ENCODE measurements around the gene SLC39A10. TPM values are rescaled to one million over a fixed set of nuclear protein-coding genes. Genes with fewer than 3 reads are reported as not detected.

SLC39A10 gene
- total and polyA plus RNA-seq, 9 of the 15 experiments (the other 6 are each of a cell fraction or from before 2014, with no cell fraction given) = 12.5 to 40.1 (median 23.1) TPM

DNA sequence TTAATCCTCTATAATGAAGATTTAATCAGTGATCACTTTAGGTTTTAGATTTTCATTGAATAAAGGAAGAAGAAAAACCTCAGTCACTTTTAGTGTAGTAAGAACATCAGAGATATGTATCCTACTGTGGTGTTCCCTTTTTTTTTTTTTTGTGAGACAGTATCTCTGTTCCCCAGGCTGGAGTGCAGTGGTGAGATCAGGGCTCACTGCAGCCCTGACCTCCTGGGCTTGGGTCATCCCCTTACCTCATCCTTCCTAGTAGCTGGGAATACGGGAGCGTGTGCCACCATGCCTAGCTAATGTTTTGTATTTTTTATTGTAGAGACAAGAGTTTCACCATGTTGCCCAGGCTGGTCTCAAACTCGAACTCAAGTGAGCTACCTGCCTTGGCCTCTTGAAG, 5.1 kb downstream of the SLC39A10 start (continued):
- TF ChIP-seq, protein P1, sequence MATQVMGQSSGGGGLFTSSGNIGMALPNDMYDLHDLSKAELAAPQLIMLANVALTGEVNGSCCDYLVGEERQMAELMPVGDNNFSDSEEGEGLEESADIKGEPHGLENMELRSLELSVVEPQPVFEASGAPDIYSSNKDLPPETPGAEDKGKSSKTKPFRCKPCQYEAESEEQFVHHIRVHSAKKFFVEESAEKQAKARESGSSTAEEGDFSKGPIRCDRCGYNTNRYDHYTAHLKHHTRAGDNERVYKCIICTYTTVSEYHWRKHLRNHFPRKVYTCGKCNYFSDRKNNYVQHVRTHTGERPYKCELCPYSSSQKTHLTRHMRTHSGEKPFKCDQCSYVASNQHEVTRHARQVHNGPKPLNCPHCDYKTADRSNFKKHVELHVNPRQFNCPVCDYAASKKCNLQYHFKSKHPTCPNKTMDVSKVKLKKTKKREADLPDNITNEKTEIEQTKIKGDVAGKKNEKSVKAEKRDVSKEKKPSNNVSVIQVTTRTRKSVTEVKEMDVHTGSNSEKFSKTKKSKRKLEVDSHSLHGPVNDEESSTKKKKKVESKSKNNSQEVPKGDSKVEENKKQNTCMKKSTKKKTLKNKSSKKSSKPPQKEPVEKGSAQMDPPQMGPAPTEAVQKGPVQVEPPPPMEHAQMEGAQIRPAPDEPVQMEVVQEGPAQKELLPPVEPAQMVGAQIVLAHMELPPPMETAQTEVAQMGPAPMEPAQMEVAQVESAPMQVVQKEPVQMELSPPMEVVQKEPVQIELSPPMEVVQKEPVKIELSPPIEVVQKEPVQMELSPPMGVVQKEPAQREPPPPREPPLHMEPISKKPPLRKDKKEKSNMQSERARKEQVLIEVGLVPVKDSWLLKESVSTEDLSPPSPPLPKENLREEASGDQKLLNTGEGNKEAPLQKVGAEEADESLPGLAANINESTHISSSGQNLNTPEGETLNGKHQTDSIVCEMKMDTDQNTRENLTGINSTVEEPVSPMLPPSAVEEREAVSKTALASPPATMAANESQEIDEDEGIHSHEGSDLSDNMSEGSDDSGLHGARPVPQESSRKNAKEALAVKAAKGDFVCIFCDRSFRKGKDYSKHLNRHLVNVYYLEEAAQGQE (IDR thresholded peaks at IDR 0.05; ENCODE audit: borderline replicate concordance) = peak; percentile 6; the same call in 1 of the 2 replicates
- TF ChIP-seq, protein P1 (CRISPR knock-in tag; IDR thresholded peaks at IDR 0.05; ENCODE audit: low read depth) = no peak
- TF ChIP-seq ZNF785 (CRISPR knock-in tag; IDR thresholded peaks at IDR 0.05) = no peak
- TF ChIP-seq, protein P2, sequence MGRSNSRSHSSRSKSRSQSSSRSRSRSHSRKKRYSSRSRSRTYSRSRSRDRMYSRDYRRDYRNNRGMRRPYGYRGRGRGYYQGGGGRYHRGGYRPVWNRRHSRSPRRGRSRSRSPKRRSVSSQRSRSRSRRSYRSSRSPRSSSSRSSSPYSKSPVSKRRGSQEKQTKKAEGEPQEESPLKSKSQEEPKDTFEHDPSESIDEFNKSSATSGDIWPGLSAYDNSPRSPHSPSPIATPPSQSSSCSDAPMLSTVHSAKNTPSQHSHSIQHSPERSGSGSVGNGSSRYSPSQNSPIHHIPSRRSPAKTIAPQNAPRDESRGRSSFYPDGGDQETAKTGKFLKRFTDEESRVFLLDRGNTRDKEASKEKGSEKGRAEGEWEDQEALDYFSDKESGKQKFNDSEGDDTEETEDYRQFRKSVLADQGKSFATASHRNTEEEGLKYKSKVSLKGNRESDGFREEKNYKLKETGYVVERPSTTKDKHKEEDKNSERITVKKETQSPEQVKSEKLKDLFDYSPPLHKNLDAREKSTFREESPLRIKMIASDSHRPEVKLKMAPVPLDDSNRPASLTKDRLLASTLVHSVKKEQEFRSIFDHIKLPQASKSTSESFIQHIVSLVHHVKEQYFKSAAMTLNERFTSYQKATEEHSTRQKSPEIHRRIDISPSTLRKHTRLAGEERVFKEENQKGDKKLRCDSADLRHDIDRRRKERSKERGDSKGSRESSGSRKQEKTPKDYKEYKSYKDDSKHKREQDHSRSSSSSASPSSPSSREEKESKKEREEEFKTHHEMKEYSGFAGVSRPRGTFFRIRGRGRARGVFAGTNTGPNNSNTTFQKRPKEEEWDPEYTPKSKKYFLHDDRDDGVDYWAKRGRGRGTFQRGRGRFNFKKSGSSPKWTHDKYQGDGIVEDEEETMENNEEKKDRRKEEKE (IDR thresholded peaks at IDR 0.05; ENCODE audit: borderline replicate concordance in 1 of 2, control insufficient read depth in 1 of 2, low read depth in 2 of 2, low read length in 1 of 2) = no peak
- no peak for TF ChIP-seq GABPB2 (CRISPR knock-in tag; conservative IDR thresholded peaks at IDR 0.05)
- TF ChIP-seq KLF16 (IDR thresholded peaks at IDR 0.05) = peak; percentile 58
- TF ChIP-seq TCF3 (CRISPR knock-in tag; IDR thresholded peaks at IDR 0.05) = peak; percentile 89
- no peak for TF ChIP-seq NCOA2 (IDR thresholded peaks at IDR 0.05; ENCODE audit: partially characterized antibody in 2 of 2)
- no peak for TF ChIP-seq SIN3A (IDR thresholded peaks at IDR 0.05; ENCODE audit: borderline replicate concordance in 2 of 2, control insufficient read depth in 1 of 2, low read depth in 2 of 2, low read length in 2 of 2)
- TF ChIP-seq ZFP1 (CRISPR knock-in tag; IDR thresholded peaks at IDR 0.05) = no peak

All from K562 (cell line).